Esophagus squamous epithelium (tissue), 5 donors: Measurements from ENCODE around the gene PKD2L2. TPM values are rescaled to one million over a fixed set of nuclear protein-coding genes. Genes with fewer than 3 reads are reported as not detected.
A peak's percentile ranks its signal among the peaks of the same experiment; 100 is the strongest.
"Not testable (repeated sequence)": the region's sequence is repeated elsewhere in the genome, so short reads cannot be mapped to it uniquely, and the experiment has no call there.

Experiments
- DNase-seq: peaks from one replicate; lab custom pipeline; 2025; lab: John Stamatoyannopoulos, UW
- H3K27ac ChIP-seq, 4 donors: fragments of 200-600 bp; sonication (generic); one replicate each; pipeline ENCODE4 v1.5.1; 2016 to 2019; ENCODE audit warnings: mild to moderate bottlenecking in 1 of 4
- H3K27me3 ChIP-seq, 4 donors: fragments of 200-600 bp; sonication (generic); 1 replicate in 3 of 4; 2 replicates in 1 of 4; pipeline versions ENCODE4 v1.5.1 to v1.6.0; 2017 to 2021; ENCODE audit warnings: antibody characterized with exemption in 1 of 4
- H3K36me3 ChIP-seq, 3 donors: fragments of 200-600 bp; sonication (generic); one replicate each; pipeline ENCODE4 v1.5.1; 2016 to 2019
- H3K4me1 ChIP-seq, 3 donors: fragments of 200-600 bp; sonication (generic); one replicate each; pipeline ENCODE4 v1.5.1; 2017 to 2019
- H3K4me3 ChIP-seq, 4 donors: fragments of 200-600 bp; sonication (generic); 1 replicate in 3 of 4; 2 replicates in 1 of 4; pipeline ENCODE4 v1.5.1; 2016 to 2019; ENCODE audit warnings: mild to moderate bottlenecking in 2 of 4, moderate library complexity in 1 of 4
- H3K9me3 ChIP-seq, 3 donors: fragments of 200-600 bp; sonication (generic); one replicate each; pipeline ENCODE4 v1.5.1; 2016 to 2019
- CTCF ChIP-seq, 6 experiments: fragments of 450-650 bp in 4 of 6; fragments of 200-600 bp in 2 of 6; sonication (generic) in 2 of 6; IDR thresholded peaks; one replicate each; pipeline ENCODE4 v1.5.1; 2016 to 2019; ENCODE audit warnings: antibody characterized with exemption in 6 of 6, mild to moderate bottlenecking in 4 of 6, moderate library complexity in 4 of 6
- POLR2A ChIP-seq, 4 donors: fragments of 450-650 bp; IDR thresholded peaks; one replicate each; pipeline ENCODE4 v1.6.1; 2017; ENCODE audit warnings: antibody characterized with exemption in 4 of 4, mild to moderate bottlenecking in 4 of 4, moderate library complexity in 3 of 4
- WGBS, 2 donors: methylation state at CpG; one replicate each; pipeline ENCODE4 v1.1.5; 2018; 5-methylcytosine and 5-hydroxymethylcytosine counted together
- intact Hi-C: fragments of 100-400 bp; cut with DNase I; formaldehyde crosslinking; loops from one replicate; pipeline ENCODE4 v1.15.0; 2022
- total RNA-seq, 4 donors: library from RNA; depleted of rRNA; stranded (reverse); fragments of >200 nt; gene quantifications; one replicate each; pipeline ENCODE4 v1.1.0, GENCODE V29; 2016
- donor health status: DM: yes; HTN: yes; CAD: no.

Gene PKD2L2
- not detected for total RNA-seq

GRCh38 chr5:137888863-137889759 lies at the start of gene PKD2L2:
PKD2L2 (plus strand) TSS chr5:137889457; CDS start chr5:137889492, 35 bp downstream.
- Histone ChIP-seq H3K4me3 (peak within 1 kb of the TSS; percentile 36 to 61 (median 52)), H3K4me1 (peaks cover 0 to 28% (median 0%) of the 10 kb centered on the region in 3 donors), H3K27ac (peak within 1 kb of the TSS; percentile 69 to 83 (median 80)), H3K36me3 (no peaks in the 10 kb centered on the region), H3K27me3 (peaks cover 0 to 7% (median 0%) of the 10 kb centered on the region in 4 donors), H3K9me3 (no peaks in the 10 kb centered on the region)
- 25 to 32% methylated on average over 14 to 15 of the region's 59 CpGs for WGBS, 2 donors
- TF ChIP-seq POLR2A (IDR thresholded peaks at IDR 0.05) (peak in 2 of 4 donors; percentile 46 to 61), CTCF (IDR thresholded peaks at IDR 0.05) (peak in 1 of 6 experiments; percentile 20)
- DNase-seq, result peak; percentile 31
- intact Hi-C loops, result no loop called here

- WGBS, 2 donors, result 69 to 77% methylated on average over 5 of the region's 5 CpGs
- no peaks in the 10 kb centered on the region for H3K27me3 ChIP-seq
- DNase-seq, result no peak
- H3K36me3 ChIP-seq, result no peaks in the 10 kb centered on the region
- intact Hi-C loops, result no loop called here
- peaks cover 0 to 3% (median 1%) of the 10 kb centered on the region in 3 donors for H3K4me1 ChIP-seq
- no peak overlapping the region for H3K27ac ChIP-seq
- no peak for TF ChIP-seq POLR2A (IDR thresholded peaks at IDR 0.05)
- no peak for TF ChIP-seq CTCF (IDR thresholded peaks at IDR 0.05)
- H3K9me3 ChIP-seq, result no peaks in the 10 kb centered on the region
- H3K4me3 ChIP-seq, result no peak overlapping the region
Observed at GRCh38 chr5:137842296-137842695, 47.0 kb upstream of the PKD2L2 start.

DNA sequence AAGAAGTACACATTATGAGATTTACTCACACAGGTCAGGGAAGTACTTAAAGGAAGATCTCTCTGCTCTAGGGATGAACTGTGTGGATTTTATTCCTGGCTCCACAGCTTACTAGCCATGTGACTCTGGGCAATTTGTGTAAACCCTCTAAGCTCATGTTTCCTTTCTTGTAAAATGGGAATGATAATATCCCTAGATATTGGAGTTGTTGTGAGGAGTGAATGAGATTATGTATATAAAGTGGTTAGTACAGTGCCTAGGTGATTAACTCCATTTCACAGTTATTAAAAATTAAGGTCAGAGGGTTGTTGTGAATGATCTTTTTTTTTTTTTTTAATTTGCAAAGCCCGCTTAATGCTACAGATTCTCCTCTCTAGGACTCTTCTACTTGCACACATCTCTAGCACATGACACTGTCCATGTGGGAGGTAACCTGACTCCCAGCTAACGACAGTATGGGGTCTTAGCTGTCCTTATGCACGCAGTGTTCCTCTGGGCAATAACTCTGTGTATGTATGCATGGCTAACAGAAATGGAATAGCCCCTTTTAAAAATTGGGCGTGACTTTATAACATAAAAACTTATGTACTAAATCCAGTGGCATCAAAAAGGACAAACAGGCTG lies 45.5 kb upstream of the PKD2L2 start:
- no peaks in the 10 kb centered on the region for H3K36me3 ChIP-seq
- no peaks in the 10 kb centered on the region for H3K27me3 ChIP-seq
- no peak overlapping the region for H3K27ac ChIP-seq
- H3K4me3 ChIP-seq, result no peak overlapping the region
- intact Hi-C loops, result no loop called here
- H3K4me1 ChIP-seq, result no peaks in the 10 kb centered on the region
- WGBS, 2 donors, result 67 to 68% methylated on average over 4 of the region's 4 CpGs
- no peaks in the 10 kb centered on the region for H3K9me3 ChIP-seq
- no peak for TF ChIP-seq CTCF (IDR thresholded peaks at IDR 0.05)
- TF ChIP-seq POLR2A (IDR thresholded peaks at IDR 0.05), result no peak
- DNase-seq, result no peak

DNA sequence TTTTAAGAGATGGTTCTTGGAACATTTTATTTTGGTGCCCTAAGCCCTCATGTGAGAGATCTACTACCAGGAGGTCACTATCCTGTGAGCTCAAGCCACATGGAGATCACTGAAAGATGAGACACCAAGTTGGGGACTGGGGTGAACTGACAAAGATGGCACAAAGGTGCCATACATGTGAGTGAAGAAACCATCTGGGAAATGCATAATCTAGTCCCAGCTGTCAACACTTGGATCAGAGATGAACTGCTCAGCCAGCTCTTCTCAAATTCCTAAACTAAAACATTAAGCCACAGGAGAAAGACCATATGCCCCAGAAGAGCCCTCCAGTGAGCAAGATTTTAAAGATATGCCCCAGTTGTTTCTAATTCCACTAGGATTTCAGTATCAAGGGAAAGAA lies 43.8 kb upstream of the PKD2L2 start:
- Histone ChIP-seq H3K27ac (no peak overlapping the region), H3K36me3 (no peaks in the 10 kb centered on the region), H3K4me1 (no peaks in the 10 kb centered on the region), H3K27me3 (no peaks in the 10 kb centered on the region), H3K9me3 (no peaks in the 10 kb centered on the region), H3K4me3 (no peak overlapping the region)
- intact Hi-C loops, result no loop called here
- TF ChIP-seq CTCF (IDR thresholded peaks at IDR 0.05) (no peak), POLR2A (IDR thresholded peaks at IDR 0.05) (no peak)
- DNase-seq, result no peak

DNA sequence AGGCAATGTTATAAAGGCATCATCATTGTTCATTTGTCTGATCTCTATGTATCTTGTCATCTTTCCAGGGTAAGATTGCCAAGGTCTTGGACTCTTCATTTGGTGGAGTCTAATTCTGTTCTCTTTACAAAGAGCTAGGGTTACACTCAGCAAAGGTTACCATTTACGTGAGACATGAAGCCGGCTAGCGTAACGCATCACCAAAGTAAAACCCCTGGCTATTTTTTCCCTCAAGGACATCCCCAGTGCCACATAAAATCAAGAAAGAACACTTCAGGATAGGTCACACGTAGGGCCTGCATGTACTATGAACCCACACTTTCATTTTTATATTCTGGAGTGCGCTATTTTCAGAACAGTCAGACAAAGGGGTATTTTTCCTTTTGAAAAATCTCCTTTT lies 41.6 kb upstream of the PKD2L2 start:
- no peak overlapping the region for H3K4me3 ChIP-seq
- intact Hi-C loops, result no loop called here
- no peaks in the 10 kb centered on the region for H3K27me3 ChIP-seq
- H3K4me1 ChIP-seq, result no peaks in the 10 kb centered on the region
- 84 to 87% methylated on average over 6 of the region's 6 CpGs for WGBS, 2 donors
- no peak overlapping the region for H3K27ac ChIP-seq
- H3K36me3 ChIP-seq, result no peaks in the 10 kb centered on the region
- DNase-seq, result no peak
- H3K9me3 ChIP-seq, result no peaks in the 10 kb centered on the region
- TF ChIP-seq POLR2A (IDR thresholded peaks at IDR 0.05) (no peak), CTCF (IDR thresholded peaks at IDR 0.05) (no peak)

DNA sequence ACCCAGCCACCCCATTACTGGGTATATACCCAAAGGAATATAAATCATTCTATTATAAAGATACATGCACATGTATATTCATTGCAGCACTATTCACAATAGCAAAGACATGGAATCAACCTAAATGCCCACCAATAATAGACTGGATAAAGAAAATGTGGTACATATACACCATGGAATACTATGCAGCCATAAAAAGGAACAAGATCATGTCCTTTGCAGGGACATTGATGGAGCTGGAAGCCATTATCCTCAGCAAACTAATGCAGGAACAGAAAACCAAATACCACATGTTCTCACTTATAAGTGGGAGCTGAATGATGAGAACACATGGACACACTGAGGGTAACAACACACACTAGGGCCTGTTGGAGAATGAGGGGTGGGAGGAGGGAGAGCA lies 36.1 kb upstream of the PKD2L2 start:
- intact Hi-C loops, H3K9me3 ChIP-seq, H3K36me3 ChIP-seq, H3K27me3 ChIP-seq, H3K4me1 ChIP-seq, DNase-seq, H3K27ac ChIP-seq, H3K4me3 ChIP-seq: not testable (repeated sequence)
